Measurements from ENCODE around the gene TMED6.

- no peak for TF ChIP-seq POLR2AphosphoS5 (IDR thresholded peaks at IDR 0.05; ENCODE audit: insufficient read depth, low read depth, low read length)
- TF ChIP-seq MYC (IDR thresholded peaks at IDR 0.05; ENCODE audit: low read depth, low read length) = no peak
- no peak for TF ChIP-seq CTCF (IDR thresholded peaks at IDR 0.05; ENCODE audit: extremely low read depth in 1 of 2, insufficient read depth in 1 of 2, low read depth in 1 of 2, low read length in 2 of 2)
Observed at GRCh38 chr16:69315486-69316311, 35.9 kb downstream of the TMED6 start.

Measured in endothelial cell of umbilical vein (primary cell).